ENCODE results near the gene ZNF341.

- TF ChIP-seq POLR2A (IDR thresholded peaks at IDR 0.05), result no peak
- TF ChIP-seq, protein P1, sequence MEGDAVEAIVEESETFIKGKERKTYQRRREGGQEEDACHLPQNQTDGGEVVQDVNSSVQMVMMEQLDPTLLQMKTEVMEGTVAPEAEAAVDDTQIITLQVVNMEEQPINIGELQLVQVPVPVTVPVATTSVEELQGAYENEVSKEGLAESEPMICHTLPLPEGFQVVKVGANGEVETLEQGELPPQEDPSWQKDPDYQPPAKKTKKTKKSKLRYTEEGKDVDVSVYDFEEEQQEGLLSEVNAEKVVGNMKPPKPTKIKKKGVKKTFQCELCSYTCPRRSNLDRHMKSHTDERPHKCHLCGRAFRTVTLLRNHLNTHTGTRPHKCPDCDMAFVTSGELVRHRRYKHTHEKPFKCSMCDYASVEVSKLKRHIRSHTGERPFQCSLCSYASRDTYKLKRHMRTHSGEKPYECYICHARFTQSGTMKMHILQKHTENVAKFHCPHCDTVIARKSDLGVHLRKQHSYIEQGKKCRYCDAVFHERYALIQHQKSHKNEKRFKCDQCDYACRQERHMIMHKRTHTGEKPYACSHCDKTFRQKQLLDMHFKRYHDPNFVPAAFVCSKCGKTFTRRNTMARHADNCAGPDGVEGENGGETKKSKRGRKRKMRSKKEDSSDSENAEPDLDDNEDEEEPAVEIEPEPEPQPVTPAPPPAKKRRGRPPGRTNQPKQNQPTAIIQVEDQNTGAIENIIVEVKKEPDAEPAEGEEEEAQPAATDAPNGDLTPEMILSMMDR (IDR thresholded peaks at IDR 0.05), result no peak
These were observed 52.0 kb downstream of the ZNF341 start for GRCh38 chr20:33783818-33784217.
